GM08714 (cell line): ENCODE data around the gene NOL9.

ENCODE experiments used
- H3K4me3 ChIP-seq: fragments of 200-500 bp; sonication (Bioruptor generic); 2 replicates; pipeline ENCODE4 v1.5.1; 2014; ENCODE audit warnings: mild to moderate bottlenecking, low read length, inconsistent platforms
- ZNF274 ChIP-seq: IDR thresholded peaks from 2 replicates; pipeline ENCODE4 v1.6.1; 2012; ENCODE audit warnings: mild to moderate bottlenecking, low read depth, low read length

The NOL9 gene

GRCh38 chr1:6476483-6476882 lies 77.8 kb downstream of the NOL9 start:
- no peak for TF ChIP-seq ZNF274
- H3K4me3 ChIP-seq = no peak overlapping the region

- H3K4me3 ChIP-seq = no peak overlapping the region
- TF ChIP-seq ZNF274 = no peak
Measured at GRCh38 chr1:6475381-6476133, 78.8 kb downstream of the NOL9 start.

GRCh38 chr1:6474815-6475282 lies 79.5 kb downstream of the NOL9 start:
- H3K4me3 ChIP-seq = no peak overlapping the region
- TF ChIP-seq ZNF274 = no peak

- TF ChIP-seq ZNF274 = no peak
Measured at GRCh38 chr1:6473974-6474814, 80.1 kb downstream of the NOL9 start.

GRCh38 chr1:6473156-6473555 lies 81.2 kb downstream of the NOL9 start:
- no peak for TF ChIP-seq ZNF274
- H3K4me3 ChIP-seq = no peak overlapping the region

More at GRCh38 chr1:6473974-6474814, 80.1 kb downstream of the NOL9 start:
- H3K4me3 ChIP-seq = no peak overlapping the region

GRCh38 chr1:6472391-6472790 lies 81.9 kb downstream of the NOL9 start:
- H3K4me3 ChIP-seq = no peak overlapping the region
- TF ChIP-seq ZNF274 = no peak

- TF ChIP-seq ZNF274 = no peak
- H3K4me3 ChIP-seq = no peak overlapping the region
Measured at GRCh38 chr1:6471970-6472368, 82.3 kb downstream of the NOL9 start.
